C1 segment of cervical spinal cord (tissue), 14 donors: ENCODE measurements around the gene KLHDC4.
"Not testable (repeated sequence)": the region's sequence is repeated elsewhere in the genome, so short reads cannot be mapped to it uniquely, and the experiment has no call there.

ENCODE experiments used
- DNase-seq, 14 donors: peaks; one replicate each; lab custom pipeline; 2025; lab: John Stamatoyannopoulos, UW

KLHDC4 gene

DNA sequence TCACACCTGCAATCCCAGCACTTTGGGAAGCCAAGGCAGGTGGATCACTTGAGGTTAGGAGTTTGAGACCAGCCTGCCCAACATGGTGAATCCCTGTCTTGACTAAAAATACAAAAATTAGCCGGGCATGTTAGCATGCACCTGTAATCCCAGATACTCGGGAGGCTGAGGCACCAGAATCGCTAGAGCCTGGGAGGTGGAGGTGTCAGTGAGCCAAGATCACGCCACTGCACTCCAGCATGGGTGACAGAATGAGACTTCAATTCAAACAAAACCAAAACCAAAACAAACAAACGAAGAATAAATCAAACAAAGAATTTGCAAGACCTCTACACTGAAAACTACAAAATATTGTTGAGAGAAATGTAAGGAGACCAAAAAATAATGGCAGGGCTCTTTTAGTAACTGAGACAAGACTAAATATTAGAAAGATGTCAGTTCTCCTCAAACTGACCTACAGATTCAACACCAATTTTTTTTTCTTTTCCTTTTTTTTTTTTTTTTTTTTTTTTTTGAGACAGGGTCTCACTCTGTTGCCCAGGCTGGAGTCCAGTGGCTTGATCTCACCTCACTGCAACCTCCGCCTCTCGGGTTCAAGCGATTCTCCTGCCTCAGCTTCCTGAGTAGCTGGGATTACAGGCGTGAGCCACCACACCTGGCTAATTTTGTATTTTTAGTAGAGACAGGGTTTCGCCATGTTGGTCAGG lies 23.1 kb upstream of the KLHDC4 start:
- DNase-seq: not testable (repeated sequence)

DNA sequence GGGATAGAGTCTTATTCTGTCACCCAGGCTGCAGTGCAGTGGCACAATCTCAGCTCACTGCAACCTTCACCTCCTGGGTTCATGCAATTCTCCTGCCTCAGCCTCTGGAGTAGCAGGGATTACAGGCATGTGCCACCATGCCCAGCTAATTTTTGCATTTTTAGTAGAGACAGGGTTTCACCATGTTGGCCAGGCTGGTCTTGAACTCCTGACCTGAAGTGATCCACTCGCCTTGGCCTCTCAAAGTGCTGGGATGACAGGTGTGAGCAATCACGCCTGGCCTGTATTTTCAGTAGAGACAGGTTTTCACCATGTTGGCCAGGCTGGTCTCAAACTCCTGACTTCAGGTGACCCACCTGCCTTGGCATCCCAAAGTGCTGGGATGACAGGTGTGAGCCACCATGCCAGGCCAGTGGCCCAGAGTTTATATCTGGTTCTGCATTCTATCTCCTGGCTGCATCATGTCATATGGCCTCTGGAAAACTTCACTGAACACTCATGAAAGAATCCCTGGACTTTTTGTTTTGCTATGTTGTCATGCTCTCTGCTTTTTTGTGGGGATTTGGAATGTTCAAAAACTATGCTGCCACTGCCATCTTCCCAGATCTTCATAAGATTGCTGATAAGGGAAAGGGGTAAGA lies 21.8 kb upstream of the KLHDC4 start:
- DNase-seq: not testable (repeated sequence)

DNA sequence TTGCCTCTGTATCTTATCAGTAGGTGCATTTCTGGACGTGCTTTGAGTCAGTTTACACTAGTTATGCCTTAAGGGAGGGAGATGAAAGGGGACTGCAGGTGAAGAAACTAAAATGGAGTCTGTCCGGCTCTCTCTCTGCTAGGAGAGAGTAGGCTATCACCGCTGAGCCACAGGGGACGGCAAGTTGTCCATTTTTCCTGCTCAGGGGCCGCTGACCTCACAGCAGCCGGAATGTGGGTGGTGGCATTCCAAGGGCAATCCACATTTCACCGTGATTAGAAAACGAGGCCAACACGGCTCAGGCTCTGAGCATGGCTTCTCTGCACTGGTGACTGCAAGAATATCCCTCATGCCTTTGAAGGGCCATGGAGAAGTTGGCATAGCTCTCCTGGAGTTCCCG lies 19.0 kb upstream of the KLHDC4 start:
- DNase-seq: no peak

DNA sequence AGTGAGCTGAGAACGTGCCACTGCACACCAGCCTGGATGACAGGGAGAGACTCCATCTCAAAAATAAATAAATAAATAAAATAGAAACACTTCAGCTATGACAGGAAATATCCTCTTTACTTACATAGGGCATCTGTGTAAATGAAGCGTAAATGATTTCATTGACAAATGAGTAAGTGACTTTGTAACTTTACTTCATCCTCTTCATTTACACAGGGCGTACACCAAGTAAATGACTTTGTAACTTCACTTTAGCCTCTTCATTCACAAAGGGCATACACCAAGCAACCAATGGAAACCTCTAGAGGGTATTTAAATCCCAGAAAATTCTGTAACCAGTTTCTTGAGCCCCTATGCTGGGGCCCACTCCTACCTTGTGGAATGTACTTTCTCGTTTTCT lies 16.2 kb upstream of the KLHDC4 start:
- DNase-seq: no peak

DNA sequence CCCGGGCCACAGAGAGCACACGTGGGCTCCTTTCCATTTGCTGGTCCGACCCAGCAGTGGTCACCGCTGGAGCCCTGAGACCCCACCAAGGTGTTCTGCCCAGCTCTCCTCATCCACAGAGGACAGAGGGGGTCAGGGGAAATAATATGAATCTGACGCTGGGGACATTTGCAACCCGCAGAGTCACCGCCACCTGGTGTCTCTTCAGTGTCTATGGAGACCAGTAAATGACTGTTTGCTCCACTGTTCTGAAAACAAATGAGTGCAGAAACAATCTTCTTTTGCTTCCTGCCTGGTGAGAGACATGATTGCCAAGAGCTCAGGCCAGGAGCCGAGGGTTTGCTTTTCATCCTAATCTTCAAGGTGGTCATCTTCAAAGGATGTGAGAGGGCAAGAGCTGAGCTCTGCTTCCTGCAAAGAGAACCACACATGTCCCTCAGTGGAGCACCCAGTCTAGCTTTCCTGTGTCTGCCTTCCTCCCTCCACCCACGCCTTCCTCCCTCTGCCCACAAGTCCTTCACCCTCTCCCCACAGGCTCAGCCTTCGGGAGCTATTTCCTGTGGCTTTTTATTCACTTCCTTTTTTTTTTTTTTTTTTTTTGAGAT lies 14.7 kb upstream of the KLHDC4 start:
- DNase-seq: peak in 9 of 14 donors; percentile 4 to 54 (median 32)

DNA sequence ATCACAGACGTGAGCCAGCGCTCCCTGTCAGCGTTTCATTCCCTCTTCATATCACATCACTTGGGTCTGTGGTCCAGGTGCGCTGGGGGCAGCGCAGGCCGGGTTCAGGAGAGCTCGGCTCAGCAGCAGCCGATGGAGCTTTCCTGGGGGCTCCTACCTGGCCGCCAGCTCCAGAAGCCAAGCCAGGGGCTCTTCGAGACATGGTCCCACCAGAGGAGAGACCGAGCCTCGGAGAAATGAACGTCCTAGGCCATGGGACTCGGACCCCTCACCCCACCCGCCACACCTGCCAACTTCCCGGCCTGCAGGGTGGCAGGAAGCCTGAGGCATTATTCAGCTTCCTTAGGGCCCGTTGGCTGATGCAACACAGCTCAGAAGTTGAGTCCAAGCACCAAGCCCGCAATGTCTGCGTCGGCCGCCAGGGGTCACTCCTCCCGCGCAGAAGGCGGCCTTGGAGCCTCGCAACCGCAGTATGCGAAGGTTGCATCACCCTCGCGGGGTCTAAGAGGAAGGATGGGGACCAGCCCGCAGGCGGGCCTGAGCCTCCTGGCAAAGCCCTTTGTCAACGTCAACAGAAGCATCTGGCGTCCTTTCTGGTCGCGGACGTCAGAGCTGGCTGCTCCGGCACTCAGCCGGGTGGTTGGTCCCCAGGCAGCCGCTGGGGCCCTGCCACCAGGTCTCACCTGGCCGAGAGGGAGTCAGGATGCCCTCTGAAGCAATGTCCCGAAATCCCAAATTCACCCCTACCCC lies 13.2 kb upstream of the KLHDC4 start:
- peak; percentile 14 to 90 (median 85) for DNase-seq

DNA sequence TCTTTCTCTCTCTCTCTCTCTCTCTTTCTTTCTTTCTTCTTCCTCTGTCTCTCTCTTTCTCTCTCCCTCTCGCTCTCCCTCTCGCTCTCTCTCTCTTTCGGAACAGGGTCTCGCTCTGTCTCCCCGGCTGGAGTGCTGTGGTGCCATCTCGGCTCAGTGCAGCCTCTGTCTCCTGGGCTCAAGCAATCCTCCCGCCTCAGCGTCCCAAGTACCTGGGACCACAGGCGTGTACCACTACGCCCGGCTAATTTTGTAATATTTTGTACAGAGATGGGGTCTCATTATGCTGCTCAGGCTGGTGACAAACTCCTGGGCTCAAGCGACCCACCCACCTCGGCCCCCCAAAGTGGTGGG lies 12.7 kb upstream of the KLHDC4 start:
- DNase-seq: no peak

DNA sequence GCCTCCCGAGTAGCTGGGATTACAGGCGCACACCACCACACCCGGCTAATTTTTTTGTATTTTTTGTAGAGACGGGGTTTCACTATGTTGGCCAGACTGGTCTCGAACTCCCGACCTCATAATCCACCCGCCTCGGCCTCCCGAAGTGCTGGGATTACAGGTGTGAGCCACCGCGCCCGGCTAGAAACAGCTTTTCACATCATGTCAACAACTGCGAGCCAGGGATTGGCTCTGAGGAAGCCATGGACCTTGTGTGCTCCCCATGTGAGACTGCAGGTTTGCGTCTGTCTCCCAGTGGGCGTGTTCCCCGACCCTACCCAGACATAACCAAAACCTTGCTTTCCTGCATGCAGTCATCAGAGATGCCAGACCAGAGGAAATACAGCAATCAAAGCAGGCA lies 8.1 kb upstream of the KLHDC4 start:
- not testable (repeated sequence) for DNase-seq

DNA sequence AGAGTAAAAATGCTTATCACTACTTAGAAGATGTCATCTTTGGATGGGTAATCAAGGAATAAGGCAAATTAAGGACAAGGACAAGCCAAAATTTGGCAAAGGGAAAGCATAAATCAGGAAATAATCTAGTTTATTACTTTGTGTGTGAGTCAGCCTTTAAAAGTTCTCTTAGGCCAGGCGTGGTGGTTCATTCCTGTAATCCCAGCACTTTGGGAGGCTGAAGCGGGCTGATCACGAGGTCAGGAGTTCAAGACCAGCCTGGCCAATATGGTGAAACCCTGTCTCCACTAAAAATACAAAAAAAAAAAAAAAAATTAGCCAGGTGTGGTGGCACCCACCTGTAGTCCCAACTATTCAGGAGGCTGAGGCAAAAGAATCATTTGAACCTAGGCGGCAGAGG lies 1.7 kb upstream of the KLHDC4 start:
- not testable (repeated sequence) for DNase-seq

DNA sequence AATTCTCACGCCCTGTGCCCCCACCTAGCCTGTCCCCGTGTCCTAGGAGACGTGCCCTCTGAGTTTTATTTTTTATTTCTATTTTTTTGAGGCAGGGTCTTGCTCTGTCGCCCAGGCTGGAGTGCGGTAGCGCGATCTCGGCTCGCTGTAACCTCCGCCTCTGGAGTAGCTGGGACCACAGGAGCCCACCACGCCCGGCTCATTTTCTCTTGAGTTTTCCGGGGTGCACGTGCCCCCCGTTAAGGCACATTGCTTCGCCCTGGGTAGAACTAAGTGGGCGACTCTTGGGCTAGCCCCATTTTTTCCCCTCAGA lies 655 bp upstream of the KLHDC4 start:
- no peak for DNase-seq

DNA sequence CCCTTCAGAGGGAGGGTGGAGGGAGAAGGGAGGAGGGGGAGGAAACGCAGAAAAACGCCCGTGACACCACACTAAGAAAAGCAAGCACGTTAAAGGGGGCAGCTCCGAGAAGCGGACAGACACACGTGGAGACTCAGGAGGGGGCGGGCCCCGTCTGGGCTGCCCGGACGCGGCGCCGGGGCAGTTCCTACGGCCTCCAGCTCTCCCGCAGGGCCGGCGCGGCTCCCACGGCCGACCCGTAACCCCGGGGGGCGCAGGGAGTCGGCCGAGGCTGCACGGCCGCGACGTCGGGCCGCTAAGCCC lies 362 bp downstream of the KLHDC4 start:
- DNase-seq: peak in 1 of 14 donors; percentile 50

DNA sequence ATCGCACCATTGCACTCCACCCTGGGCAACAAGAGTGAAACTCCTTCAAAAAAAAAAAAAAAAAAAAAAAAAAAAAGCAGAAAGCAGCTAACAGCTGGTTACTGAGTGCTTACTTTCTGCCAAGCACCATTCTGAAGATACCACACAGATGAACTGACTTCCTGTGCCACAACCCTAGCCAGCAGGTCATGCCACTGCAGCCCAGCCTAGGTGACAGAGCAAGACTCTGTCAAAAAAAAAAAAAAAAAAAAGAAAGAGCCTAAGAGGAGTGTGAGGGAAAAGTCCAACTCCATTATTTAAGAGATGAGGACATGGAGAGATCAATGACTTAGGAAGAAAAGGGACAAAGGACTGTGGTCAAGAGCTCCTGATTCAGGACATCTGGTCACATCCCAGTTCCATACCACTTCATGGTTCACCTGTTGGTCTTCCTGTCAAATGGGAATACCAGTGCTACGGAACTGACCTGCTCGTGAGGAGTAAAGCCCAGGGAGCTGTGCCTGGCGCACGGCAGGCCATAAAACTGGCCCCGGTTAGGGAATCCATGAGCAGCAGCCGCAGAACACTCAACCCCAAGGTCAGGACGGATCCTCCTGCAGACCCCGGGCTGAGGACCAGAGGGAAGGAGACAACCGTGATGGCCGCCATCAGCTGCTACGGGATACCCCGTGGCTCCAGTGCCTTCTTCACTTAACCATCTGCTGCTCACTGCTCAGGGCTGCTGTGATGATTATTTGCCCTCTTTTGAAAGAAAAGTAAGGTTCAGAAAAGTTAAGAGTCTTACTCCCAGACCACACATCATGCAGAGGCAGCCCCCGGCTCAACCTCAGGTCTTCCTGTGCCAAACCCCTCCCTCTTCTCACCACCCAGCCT lies 950 bp downstream of the KLHDC4 start:
- DNase-seq: no peak

DNA sequence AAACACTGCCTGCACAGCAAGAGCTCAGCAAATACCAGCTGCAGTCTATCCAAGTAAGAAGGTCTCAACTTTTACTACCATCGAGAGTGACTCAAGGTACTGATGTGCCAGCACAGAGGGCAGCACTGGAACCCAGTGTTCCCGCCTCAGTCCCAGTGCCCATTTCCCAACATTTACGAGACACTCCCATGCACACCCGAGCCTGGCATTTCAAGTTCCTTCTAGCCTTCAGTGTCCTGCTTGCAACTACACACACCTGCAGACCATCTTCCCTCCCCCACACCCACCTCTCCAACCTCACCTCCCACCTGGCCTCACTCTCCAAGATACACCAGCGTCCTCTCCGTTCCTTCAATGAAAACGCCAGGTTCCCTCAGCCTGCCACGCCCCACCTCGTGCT lies 3.2 kb downstream of the KLHDC4 start:
- no peak for DNase-seq

DNA sequence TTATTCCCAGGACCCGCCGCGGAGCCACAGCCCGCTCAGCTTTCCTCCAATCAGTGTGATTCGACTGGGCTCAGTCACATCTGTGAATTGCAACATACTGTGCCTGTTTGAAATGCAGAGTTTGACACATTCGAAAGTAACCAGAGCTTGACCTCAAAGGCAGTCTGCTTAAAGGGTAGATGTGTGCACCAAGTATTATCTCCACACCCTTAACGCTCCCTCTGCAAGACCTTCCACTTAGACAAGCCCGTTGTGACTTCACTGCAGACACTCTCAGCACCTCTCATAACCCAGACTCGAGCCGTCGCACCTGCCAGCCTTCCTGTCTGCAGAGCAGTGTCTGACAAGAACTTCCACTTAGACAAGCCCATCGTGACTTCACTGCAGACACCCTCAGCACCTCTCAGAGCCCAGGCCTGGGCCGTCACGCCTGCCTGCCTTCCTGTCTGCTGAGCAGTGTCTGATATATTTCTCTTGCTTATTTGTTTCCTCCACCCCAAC lies 3.7 kb downstream of the KLHDC4 start:
- no peak for DNase-seq

DNA sequence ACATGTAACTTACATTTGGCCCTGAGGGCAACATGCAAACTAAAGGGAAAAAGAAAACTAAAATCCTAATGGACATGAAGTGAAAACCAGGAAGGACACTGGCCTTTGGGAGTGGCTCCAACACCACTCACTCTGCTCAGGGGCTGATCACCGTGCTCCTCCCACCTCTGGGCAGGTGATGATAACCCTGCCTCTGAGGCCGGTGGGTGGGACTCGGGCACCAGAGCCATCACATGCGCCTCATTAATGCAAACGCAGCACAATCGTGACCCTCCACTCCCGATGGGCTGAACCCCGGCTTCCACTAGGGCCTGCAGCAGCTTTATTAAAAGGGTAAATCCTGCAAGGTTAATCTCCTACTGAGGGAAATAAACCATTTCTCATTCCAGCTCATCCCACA lies 4.7 kb downstream of the KLHDC4 start:
- no peak for DNase-seq

DNA sequence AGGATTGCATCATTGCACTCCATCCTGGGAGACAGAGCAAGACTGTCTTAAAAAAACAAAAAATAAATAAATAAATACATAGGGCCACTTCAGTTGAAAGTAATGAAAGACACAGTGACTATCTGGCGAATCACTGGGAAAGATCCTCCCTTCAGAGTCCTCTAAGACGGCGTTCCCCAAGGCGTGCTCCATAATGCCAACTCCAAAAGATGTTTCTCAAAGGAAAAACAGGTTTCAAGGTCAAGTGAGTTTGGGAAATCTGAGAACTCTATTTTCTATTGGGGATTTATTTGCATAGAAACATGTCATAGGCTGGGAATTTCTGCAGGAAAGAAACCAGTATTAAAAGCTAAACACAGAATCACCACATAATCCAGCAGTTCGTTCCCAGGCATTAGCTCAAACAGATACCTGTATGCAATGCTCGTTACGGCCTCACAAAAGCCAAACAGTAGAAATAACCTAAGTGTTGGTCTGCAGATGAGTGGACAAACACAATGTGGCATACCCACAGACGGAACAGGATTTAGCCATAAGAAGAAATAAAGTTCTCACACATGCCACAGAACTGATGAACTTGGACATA lies 7.9 kb downstream of the KLHDC4 start:
- no peak for DNase-seq

DNA sequence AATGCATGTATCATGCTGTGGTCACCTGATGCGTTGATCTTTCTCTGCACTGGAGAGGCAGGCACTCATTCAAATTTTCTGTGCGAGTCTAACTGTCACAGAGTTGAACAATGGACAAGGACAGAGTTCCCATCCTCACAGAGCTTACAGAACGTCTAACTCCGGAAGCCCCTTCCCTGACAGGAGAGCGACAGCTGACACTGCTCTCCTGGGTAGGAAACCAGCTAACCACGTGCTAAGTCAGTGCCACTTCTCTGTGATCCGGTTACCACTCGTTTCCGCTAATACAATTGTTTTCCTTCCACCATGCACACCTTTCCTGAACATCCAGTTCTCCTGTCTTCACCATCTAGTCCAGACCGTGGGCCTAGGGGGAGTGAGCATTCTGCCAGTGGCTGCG lies 11.3 kb downstream of the KLHDC4 start:
- no peak for DNase-seq

DNA sequence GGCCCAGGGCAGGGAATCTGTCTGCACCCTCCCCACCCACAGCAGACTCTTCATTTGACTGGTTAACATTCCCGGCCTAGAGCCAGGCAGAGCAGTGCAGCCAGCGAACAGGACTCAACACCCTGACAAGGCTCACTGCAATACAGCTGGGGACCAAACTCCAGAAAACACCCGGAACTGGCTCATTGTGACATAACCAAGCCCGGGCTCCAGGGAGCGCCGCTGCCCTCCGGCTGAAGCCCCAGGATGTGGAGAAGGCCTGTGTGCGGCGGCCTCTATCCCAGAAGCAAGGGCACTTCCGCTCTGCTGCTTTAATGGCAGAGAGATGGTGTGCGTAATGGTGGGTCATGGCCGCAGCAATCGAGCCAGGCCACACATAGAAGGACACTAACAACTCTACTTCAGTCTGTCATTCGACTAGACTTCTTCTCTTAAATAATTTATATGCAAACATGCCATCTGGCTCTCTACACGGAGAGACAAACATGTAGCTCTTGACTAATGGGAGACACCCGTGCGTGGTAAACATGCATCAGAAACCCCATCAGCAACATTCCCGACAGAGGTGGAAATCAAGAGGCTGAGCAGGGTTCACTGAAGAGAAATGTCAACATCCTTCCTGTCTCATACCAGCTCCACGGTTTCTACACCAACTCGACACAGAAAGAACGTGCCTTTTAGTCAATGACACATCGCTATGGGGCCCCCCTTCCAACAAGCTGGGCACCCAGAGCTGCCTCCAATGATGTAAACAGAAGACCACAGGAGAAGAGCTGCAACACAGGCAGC lies 18.0 kb downstream of the KLHDC4 start:
- no peak for DNase-seq

DNA sequence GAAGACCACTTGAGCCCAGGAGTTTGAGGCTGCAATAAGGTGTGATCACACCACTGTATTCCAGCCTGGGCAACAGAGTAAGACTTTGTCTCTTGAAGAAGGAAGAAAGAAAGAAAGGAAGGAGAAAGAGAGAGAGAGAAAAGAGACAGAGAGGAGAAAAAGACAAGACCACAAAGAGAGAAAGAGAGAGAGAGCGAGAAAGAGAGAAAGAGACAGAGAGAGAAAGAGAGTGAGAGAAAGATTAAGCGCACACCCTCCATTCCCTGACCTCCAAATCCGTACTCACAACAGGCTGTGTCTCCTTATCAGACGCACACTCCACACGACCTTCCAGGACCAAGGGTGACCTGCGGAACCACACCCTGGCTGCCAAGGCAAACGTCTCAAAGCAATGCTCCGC lies 19.6 kb downstream of the KLHDC4 start:
- DNase-seq: no peak

DNA sequence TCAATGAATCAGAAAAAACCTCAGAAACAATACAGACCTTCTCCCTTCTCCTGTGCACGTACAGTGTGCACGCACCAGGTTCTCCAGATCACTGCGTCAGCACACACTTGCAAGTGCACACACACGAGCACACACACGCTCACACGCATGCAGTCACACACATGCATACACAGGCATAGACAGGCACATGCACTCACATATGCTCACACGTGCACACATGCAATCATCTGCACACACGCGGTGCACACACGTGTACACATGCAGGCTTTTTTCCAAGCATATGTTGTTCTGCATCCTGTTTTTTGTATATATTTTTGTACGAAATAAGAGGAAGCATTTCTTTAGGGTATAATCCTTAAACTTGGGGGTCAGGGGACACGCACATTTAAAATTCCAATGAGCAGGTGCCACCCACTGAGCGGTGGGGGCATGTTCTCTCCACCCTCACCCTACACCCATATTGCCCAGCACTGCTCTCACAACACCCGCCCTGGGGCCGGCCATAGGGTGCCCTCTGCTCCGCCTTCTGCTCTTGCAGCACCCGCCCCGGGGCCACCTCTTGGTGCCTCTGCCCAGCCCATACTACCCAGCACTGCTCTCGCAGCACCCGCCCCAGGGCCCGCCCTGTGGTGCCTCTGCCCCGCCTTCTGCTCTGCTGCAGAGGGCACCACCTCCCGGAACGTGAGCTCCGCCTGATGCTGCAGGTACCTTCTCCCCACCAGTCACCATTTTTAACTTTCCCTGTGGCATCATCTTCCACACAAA lies 20.9 kb downstream of the KLHDC4 start:
- DNase-seq: no peak
